GM19043 (cell line): Measurements from ENCODE around the gene CCDC91.

ENCODE experiments used
- ATAC-seq: cut with Tn5 transposase; IDR thresholded peaks from one replicate; pipeline ENCODE4 v1.9.1; 2021; ENCODE audit warnings: low read depth; ENCODE audit not compliant: unreplicated experiment

Gene CCDC91

DNA sequence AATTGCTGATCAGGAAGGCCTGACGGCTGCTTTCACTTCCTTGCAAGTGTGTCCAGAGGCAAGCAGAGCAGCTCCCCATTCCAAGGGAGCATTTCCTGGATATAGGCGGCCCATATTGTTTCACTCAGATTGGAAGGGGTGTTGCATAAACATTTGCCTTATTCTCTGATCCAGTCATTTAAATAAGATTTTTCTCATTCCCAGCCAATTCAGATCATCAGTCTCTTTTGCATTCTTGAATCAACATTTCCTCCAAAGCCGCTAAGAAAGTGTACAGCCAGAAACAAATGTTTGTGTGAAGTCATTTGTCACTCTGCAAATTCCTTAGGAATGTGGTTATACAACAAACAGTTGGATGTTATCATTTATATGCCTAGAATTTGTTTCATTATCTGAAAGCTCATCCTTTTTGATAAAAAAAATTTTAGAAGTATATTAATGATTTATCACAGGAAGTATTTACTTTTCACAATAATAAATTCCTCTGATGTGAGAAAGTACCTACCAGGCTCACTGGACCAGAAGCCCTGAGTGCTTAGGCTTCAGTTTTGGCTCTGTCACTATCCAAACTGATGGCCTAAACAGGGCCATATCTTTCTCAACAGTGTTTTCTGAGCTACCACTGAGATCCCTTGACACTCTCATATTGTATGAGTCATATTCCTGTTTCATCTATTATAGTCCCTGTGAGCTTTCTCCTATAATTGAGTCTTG, 379.6 kb downstream of the CCDC91 start:
- no peak for ATAC-seq

DNA sequence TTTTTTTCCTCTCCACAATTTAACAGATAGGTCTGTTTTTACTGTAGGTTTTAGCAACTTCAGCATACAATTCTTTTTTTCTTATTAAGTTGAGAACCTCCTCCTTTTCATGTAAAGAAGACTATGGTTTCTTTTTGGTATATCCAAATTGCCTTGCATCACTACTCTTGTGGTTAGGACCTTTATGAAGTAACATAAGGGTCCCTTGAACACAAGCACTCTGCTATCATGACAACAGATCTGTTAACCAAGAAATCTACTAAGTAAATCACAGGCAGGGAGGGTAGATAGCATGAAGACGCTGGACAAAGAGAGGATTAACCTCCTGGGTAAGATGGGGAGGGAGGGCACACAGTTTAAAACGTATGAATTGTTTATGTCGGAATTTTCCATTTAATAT, 380.6 kb downstream of the CCDC91 start:
- ATAC-seq, result no peak

DNA sequence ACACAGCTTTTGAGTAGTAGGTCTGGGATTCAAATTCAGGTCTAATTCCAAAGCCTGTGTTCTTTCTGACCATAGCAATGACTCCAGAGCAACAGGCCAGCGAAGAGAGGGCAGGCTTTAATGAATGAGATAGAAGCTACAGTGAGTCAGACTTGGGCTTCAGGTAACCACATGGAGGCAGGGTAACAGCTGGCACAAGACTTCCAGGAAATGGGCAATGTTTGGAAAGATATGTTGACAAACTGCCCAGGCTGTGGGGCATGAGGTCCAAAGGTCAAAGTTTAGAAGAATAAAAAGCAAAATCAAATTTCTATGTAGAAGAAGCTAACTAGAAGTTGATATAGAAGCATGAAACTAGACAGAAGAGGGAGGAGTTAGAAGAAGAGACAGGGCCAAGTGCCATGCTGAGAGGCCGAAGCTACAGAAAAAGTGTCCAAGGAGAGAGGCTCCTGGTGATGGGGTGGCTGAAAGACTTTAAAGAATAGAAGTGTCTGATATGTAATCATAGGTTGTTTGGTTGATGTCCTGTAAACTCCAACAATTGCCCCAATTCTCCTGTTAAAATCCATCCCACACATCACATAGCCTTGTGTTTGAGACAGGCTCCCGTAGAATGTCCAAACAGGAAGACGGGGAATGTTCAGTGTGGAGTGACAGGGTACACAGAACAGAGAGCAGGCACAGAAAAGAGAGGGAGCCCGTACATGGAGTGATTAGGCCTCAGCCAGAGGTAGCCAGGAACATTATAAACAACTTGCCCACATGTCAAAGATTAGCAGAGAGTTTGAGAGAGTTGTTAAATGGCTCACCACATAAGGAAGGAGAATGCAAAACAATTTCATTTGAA, 384.7 kb downstream of the CCDC91 start:
- no peak for ATAC-seq

DNA sequence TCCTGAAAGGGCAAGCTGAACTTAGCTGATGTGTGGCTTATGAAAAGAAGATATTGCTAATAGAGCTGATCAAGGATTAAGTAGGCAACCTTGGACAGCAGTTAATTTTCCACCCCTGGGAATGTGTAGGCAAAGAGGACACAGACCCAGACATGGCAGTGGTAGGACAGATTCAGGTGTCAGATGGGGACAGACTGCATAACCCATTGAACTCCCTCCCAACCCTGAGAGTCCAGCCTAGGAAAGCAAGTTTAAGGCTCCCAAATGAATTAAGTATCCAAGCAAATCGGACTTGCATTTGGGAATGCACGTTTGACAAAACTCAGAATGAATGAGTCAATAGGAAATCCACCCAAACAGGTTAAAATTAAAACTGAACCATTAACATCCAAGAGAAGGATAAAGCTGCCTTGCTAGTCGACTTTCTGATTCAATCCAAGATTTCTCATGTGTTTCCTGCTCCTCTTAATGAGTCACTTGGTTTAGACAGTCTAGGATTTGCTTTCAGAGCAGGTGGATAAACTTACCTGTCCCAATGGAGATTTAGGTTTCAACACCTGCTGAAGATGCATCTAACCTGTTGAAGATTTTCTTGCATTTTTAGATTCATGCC, 385.4 kb downstream of the CCDC91 start:
- ATAC-seq, result no peak

DNA sequence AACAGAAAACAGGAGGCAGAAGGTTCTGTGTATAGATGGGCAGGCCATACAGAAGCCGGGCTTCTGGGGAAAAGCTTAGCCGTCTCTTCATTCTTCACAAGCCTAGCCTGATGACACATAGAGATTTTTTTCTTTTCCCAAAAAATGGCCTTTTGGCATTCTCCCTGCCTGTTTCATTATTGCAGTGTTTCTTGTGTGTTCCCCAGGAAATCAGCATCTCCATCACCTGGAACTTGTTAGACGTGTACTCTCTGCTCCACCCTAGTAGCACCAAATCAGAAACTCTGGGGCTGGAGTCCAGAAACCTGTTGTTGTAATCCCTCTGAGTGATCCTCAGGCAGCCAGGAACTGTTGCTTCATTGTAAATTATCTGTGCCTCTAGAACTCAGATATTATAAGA, 388.1 kb downstream of the CCDC91 start:
- no peak for ATAC-seq

DNA sequence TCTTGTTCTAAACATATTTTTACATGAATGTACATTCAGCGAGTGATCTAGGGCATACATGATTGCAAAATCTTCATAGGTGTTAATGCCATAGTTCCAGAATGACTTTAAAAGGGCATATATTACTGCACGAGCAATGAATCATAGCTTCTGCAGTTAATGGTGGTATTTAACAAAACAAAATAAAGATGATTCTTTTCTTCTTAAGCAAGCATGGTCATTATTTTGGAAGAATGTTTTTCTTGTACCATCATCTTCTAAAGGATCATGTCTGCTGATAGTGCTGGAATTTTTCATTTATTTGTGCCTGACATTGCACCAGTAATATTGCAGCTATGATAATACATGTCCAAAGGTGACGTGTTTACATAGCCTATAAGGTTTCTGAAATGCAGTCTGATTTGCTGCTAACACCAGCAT, 388.6 kb downstream of the CCDC91 start:
- no peak for ATAC-seq

DNA sequence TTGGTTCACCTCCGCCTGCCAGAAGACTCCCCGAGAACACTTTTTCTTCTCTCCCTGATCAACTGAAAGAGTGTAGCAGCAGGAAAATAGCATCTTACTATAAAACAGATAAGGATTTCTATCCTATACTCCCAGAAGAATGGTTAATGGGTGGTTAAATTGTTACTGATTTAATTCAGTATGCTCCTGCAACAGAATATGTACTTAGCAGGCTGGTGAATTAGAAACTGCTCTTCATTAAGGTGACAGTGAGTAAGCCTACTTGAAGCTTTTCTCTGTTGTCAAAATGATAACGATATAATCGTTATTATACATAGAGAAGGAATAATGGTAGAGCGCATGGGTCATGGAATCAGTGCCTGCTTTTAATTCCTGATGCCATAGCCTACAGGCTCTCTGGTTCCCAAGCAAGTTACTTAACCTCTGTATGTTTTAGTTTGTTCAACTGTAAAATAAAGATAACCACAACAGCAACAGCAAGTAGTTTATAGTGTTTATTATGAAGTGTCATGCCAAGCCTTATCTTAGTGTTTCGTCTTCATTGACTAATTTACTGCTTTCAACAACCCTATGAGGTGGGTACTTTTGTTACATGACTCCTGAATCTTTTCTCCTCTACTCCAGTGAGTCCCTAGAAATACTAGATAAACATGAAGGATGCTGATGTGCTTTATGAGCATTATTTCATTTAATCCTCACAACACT, 392.6 kb downstream of the CCDC91 start:
- no peak for ATAC-seq

DNA sequence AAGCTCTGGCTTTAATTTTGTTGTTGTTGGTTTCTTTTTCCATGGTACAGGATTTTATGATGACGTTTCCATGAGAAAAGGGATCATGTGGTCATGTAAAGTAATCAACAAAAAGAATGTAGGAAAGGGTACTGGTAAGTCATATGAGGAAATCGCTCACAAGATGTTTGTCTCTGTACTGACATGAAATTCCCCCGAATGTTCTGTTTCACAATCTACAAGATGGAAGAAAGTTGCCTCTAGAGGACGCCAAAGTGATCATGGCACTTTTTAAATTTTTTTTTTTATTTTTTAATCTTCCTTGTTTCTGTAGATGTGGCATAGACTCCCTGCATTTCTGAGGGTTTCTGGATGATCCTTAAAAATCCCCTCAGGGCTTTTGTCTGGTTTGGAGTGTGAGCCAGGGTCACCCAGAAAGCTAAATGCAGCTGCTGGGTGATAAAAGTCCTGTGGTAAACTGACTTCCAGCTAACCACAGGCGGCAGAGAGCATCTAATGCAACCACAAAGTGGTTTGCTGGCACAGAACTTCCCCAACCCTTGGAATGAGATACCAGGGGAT, 393.5 kb downstream of the CCDC91 start:
- ATAC-seq, result no peak

DNA sequence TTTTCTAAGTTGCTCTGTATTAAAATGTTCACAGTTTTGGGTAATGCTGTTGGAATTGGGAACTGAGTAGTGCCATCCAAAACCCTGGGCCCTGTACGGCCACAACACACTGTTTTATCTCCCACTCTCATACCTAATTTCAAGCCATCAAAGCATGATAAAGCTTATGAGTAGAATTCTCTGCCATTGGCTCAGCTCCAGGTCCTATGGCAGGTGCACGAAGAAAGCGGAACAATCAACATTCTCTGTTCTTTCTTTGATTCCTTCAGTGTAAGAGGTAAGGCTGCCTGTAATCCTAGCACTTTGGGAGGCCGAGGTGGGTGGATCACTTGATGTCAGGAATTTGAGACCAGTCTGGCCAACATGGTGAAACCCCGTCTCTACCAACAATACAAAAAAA, 394.9 kb downstream of the CCDC91 start:
- ATAC-seq, result no peak

DNA sequence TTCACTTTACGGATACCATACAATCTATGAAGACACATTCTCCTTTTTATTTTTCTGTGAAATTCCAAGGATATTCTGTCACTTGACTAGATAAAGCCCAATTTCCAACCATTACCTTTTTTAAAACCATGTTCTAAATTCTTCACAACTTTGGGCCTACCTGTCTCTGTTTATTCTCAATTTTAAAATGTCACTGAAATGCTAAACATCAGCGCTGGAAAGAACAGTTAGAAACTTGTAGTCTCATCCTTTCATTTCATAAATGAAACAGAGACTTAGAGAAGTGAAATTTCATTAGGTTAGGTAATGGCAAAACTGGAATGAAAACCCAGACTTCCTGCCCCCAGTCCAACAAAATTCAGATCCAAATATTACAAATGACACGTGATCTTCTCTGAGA, 396.2 kb downstream of the CCDC91 start:
- no peak for ATAC-seq

DNA sequence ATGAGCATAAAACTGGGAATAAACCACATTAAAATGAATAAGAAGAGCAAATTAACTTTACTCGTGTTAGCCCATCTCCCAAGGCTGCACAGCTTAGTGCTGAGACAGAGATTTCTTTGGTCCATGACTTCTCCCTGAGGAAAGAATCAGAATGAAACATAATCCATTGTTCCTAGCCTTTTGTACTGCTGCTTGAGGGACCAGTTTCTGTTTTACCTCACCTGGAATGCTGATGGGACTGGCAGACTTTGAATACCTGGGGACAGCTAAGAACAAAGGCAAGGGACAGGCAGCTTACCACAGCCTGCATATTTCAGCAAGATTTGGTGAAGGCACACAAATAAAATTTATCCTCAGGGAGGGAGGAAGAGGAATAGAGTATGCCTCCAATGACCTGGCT, 401.6 kb downstream of the CCDC91 start:
- no peak for ATAC-seq
